Mesothelial cell of epicardium (in vitro differentiated cells): ENCODE results near the gene MOV10. TPM values are rescaled to one million over a fixed set of nuclear protein-coding genes. Genes with fewer than 3 reads are reported as not detected.
A peak's percentile ranks its signal among the peaks of the same experiment; 100 is the strongest.

Experiments used
- DNase-seq, 2 experiments: peaks; one replicate each; pipeline ENCODE4 v3.0.0; 2021; ENCODE audit warnings: low spot score in 2 of 2; ENCODE audit not compliant: unreplicated experiment in 2 of 2
- H3K27ac Mint-ChIP-seq: 2 replicates; pipeline ENCODE4 v1.8.0; 2021; ENCODE audit warnings: mixed read lengths
- H3K27me3 Mint-ChIP-seq: 2 replicates; pipeline ENCODE4 v1.8.0; 2021; ENCODE audit warnings: low read depth, mixed read lengths
- H3K36me3 Mint-ChIP-seq: 2 replicates; pipeline ENCODE4 v1.8.0; 2021; ENCODE audit warnings: mixed read lengths
- H3K4me1 Mint-ChIP-seq: 2 replicates; pipeline ENCODE4 v1.8.0; 2021; ENCODE audit warnings: mixed read lengths
- H3K4me3 Mint-ChIP-seq: 2 replicates; pipeline ENCODE4 v1.8.0; 2021; ENCODE audit warnings: mild to moderate bottlenecking, moderate library complexity, mixed read lengths
- H3K9me3 Mint-ChIP-seq: 2 replicates; pipeline ENCODE4 v1.8.0; 2021; ENCODE audit warnings: mixed read lengths
- total RNA-seq: library from RNA; stranded (reverse); gene quantifications from 3 replicates; pipeline ENCODE4 v1.2.1, GENCODE V29; 2021
- TF ChIP-seq, protein P1 (sequence below): fragments of 200-600 bp; sonication (generic); IDR thresholded peaks from one replicate; pipeline ENCODE4 v1.5.0; 2021; ENCODE audit warnings: antibody characterized with exemption; ENCODE audit not compliant: unreplicated experiment

MOV10 gene
- total RNA-seq, 1 donor from 2014 or later, result 163 TPM

- DNase-seq, result no peak
- Mint-ChIP-seq H3K4me3 (no peak overlapping the region), H3K36me3 (peaks cover 61% of the 10 kb centered on the region), H3K27me3 (no peaks in the 10 kb centered on the region), H3K9me3 (no peaks in the 10 kb centered on the region), H3K4me1 (no peaks in the 10 kb centered on the region), H3K27ac (no peak overlapping the region)
- TF ChIP-seq, protein P1, sequence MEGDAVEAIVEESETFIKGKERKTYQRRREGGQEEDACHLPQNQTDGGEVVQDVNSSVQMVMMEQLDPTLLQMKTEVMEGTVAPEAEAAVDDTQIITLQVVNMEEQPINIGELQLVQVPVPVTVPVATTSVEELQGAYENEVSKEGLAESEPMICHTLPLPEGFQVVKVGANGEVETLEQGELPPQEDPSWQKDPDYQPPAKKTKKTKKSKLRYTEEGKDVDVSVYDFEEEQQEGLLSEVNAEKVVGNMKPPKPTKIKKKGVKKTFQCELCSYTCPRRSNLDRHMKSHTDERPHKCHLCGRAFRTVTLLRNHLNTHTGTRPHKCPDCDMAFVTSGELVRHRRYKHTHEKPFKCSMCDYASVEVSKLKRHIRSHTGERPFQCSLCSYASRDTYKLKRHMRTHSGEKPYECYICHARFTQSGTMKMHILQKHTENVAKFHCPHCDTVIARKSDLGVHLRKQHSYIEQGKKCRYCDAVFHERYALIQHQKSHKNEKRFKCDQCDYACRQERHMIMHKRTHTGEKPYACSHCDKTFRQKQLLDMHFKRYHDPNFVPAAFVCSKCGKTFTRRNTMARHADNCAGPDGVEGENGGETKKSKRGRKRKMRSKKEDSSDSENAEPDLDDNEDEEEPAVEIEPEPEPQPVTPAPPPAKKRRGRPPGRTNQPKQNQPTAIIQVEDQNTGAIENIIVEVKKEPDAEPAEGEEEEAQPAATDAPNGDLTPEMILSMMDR, result no peak
These were observed 8.6 kb upstream of the MOV10 start for GRCh38 chr1:112665857-112666256.

GRCh38 chr1:112666946-112667345, 7.5 kb upstream of the MOV10 start:
- Mint-ChIP-seq H3K9me3 (no peaks in the 10 kb centered on the region), H3K27ac (no peak overlapping the region), H3K4me1 (peaks cover 6% of the 10 kb centered on the region), H3K4me3 (no peak overlapping the region), H3K36me3 (peaks cover 57% of the 10 kb centered on the region), H3K27me3 (no peaks in the 10 kb centered on the region)
- TF ChIP-seq, protein P1, result no peak
- DNase-seq, result no peak

- Mint-ChIP-seq H3K9me3 (no peaks in the 10 kb centered on the region), H3K4me1 (peaks cover 33% of the 10 kb centered on the region), H3K36me3 (peaks cover 34% of the 10 kb centered on the region), H3K27me3 (no peaks in the 10 kb centered on the region), H3K27ac (peak overlapping the region; percentile 32), H3K4me3 (no peak overlapping the region)
- TF ChIP-seq, protein P1, result no peak
- DNase-seq, result no peak
These were observed 2.5 kb upstream of the MOV10 start for GRCh38 chr1:112672009-112672408.

GRCh38 chr1:112672842-112673241, 1.6 kb upstream of the MOV10 start:
- Mint-ChIP-seq H3K9me3 (no peaks in the 10 kb centered on the region), H3K36me3 (peaks cover 29% of the 10 kb centered on the region), H3K4me3 (no peak overlapping the region), H3K27ac (no peak overlapping the region), H3K4me1 (peaks cover 34% of the 10 kb centered on the region), H3K27me3 (no peaks in the 10 kb centered on the region)
- no peak for DNase-seq
- TF ChIP-seq, protein P1, result no peak

- H3K36me3 Mint-ChIP-seq, result peaks cover 26% of the 10 kb centered on the region
- peak overlapping the region; percentile 97 for H3K27ac Mint-ChIP-seq
- H3K4me1 Mint-ChIP-seq, result peaks cover 34% of the 10 kb centered on the region
- TF ChIP-seq, protein P1, result peak; percentile 30
- peak overlapping the region; percentile 95 for H3K4me3 Mint-ChIP-seq
- no peak for DNase-seq
- no peaks in the 10 kb centered on the region for H3K27me3 Mint-ChIP-seq
- H3K9me3 Mint-ChIP-seq, result no peaks in the 10 kb centered on the region
These were observed 643 bp upstream of the MOV10 start for GRCh38 chr1:112673592-112674439.
